Neural progenitor cell (in vitro differentiated cells): ENCODE measurements around the gene PNCK. TPM values are rescaled to one million over a fixed set of nuclear protein-coding genes. Genes with fewer than 3 reads are reported as not detected.

ENCODE experiments used
- DNase-seq: peaks from one replicate; pipeline ENCODE4 v3.0.0-alpha.2; 2016; ENCODE audit warnings: low spot score
- H2AFZ ChIP-seq: fragments of 200-600 bp; sonication (generic); replicated peaks from 2 replicates; pipeline ENCODE4 v1.6.1; 2016; ENCODE audit warnings: antibody characterized with exemption
- H3F3A ChIP-seq: fragments of 200-600 bp; sonication (generic); 2 replicates; pipeline ENCODE4 v1.6.1; 2016; ENCODE audit warnings: antibody characterized with exemption, low read depth
- H3K27ac ChIP-seq: fragments of 200-600 bp; sonication (generic); 2 replicates; pipeline ENCODE4 v1.5.1; 2016; ENCODE audit warnings: mild to moderate bottlenecking
- H3K27me3 ChIP-seq: fragments of 200-600 bp; sonication (generic); 2 replicates; pipeline ENCODE4 v1.6.1; 2016; ENCODE audit warnings: mild to moderate bottlenecking, moderate library complexity
- H3K36me3 ChIP-seq: fragments of 200-600 bp; sonication (generic); 2 replicates; pipeline ENCODE4 v1.5.1; 2016
- H3K4me1 ChIP-seq: fragments of 200-600 bp; sonication (generic); 2 replicates; pipeline ENCODE4 v1.6.1; 2016; ENCODE audit warnings: mixed run types
- H3K4me2 ChIP-seq: fragments of 200-600 bp; sonication (generic); 2 replicates; pipeline ENCODE4 v1.6.1; 2016
- H3K4me3 ChIP-seq: fragments of 200-600 bp; sonication (generic); 2 replicates; pipeline ENCODE4 v1.5.1; 2016
- H3K79me2 ChIP-seq: fragments of 200-600 bp; sonication (generic); 2 replicates; pipeline ENCODE4 v1.6.1; 2016; ENCODE audit warnings: low read depth
- H3K9ac ChIP-seq: fragments of 200-600 bp; sonication (generic); 2 replicates; pipeline ENCODE4 v1.6.1; 2016
- H3K9me3 ChIP-seq: fragments of 200-600 bp; sonication (generic); 2 replicates; pipeline ENCODE4 v1.5.1; 2016; ENCODE audit warnings: low read depth
- H4K20me1 ChIP-seq: fragments of 200-600 bp; sonication (generic); 2 replicates; pipeline ENCODE4 v1.6.1; 2016; ENCODE audit warnings: low read depth
- H3K27ac Mint-ChIP-seq: 3 replicates; pipeline ENCODE4 v1.8.0; 2021; ENCODE audit warnings: mixed read lengths
- H3K27me3 Mint-ChIP-seq: 2 replicates; pipeline ENCODE4 v1.8.0; 2022; ENCODE audit warnings: low read depth, mild to moderate bottlenecking, inconsistent platforms, moderate library complexity, mixed read lengths; ENCODE audit not compliant: insufficient read depth
- H3K36me3 Mint-ChIP-seq: 3 replicates; pipeline ENCODE4 v1.8.0; 2021; ENCODE audit warnings: mixed read lengths
- H3K4me1 Mint-ChIP-seq: 3 replicates; pipeline ENCODE4 v1.8.0; 2021; ENCODE audit warnings: mixed read lengths
- H3K4me3 Mint-ChIP-seq: 3 replicates; pipeline ENCODE4 v1.8.0; 2021; ENCODE audit warnings: mild to moderate bottlenecking, moderate library complexity, mixed read lengths
- H3K9me3 Mint-ChIP-seq: 3 replicates; pipeline ENCODE4 v1.8.0; 2020; ENCODE audit warnings: mixed read lengths
- CTCF ChIP-seq: fragments of 200-600 bp; sonication (generic); IDR thresholded peaks from 2 replicates; pipeline ENCODE4 v1.5.1; 2017; ENCODE audit warnings: antibody characterized with exemption, mild to moderate bottlenecking
- EZH2 ChIP-seq: fragments of 200-600 bp; sonication (generic); IDR thresholded peaks from 2 replicates; pipeline ENCODE4 v1.6.1; 2017; ENCODE audit warnings: antibody characterized with exemption, mild to moderate bottlenecking, moderate library complexity
- EZH2phosphoT487 ChIP-seq: fragments of 200-600 bp; sonication (generic); IDR thresholded peaks from 2 replicates; pipeline ENCODE4 v1.6.1; 2017; ENCODE audit warnings: antibody characterized with exemption
- total RNA-seq: library from RNA; depleted of rRNA; stranded (reverse); fragments of >200 nt; gene quantifications from 2 replicates; pipeline ENCODE4 v1.2.3, GENCODE V29; 2015; ENCODE audit warnings: low replicate concordance

Gene PNCK
- total RNA-seq, 1 donor from 2014 or later: 19.7 TPM

GRCh38 chrX:153649178-153649914 lies 24.3 kb downstream of the PNCK start:
- H3K4me2 ChIP-seq: no peak overlapping the region
- H2AFZ ChIP-seq: no peak overlapping the region
- Mint-ChIP-seq H3K4me3 (no peak overlapping the region), H3K36me3 (no peaks in the 10 kb centered on the region), H3K9me3 (peaks cover 24% of the 10 kb centered on the region), H3K27me3 (peaks cover 26% of the 10 kb centered on the region), H3K27ac (no peak overlapping the region), H3K4me1 (no peaks in the 10 kb centered on the region)
- peaks cover 13% of the 10 kb centered on the region for H3K9me3 ChIP-seq
- TF ChIP-seq CTCF (peak; percentile 59), EZH2phosphoT487 (no peak)
- H3F3A ChIP-seq: no peaks in the 10 kb centered on the region
- H3K36me3 ChIP-seq: no peaks in the 10 kb centered on the region
- H3K27ac ChIP-seq: no peak overlapping the region
- H3K27me3 ChIP-seq: peaks cover 53% of the 10 kb centered on the region
- H3K4me1 ChIP-seq: no peaks in the 10 kb centered on the region
- H3K9ac ChIP-seq: no peak overlapping the region
- peaks cover 8% of the 10 kb centered on the region for H4K20me1 ChIP-seq
- peak; percentile 81 for DNase-seq
- H3K4me3 ChIP-seq: no peak overlapping the region
- no peaks in the 10 kb centered on the region for H3K79me2 ChIP-seq

GRCh38 chrX:153648358-153649177 lies 25.0 kb downstream of the PNCK start:
- no peaks in the 10 kb centered on the region for H3F3A ChIP-seq
- H3K27me3 Mint-ChIP-seq: peaks cover 30% of the 10 kb centered on the region
- no peak overlapping the region for H3K4me2 ChIP-seq
- peaks cover 3% of the 10 kb centered on the region for H3K4me1 ChIP-seq
- H3K4me1 Mint-ChIP-seq: peaks cover under 1% of the 10 kb centered on the region
- peaks cover 8% of the 10 kb centered on the region for H4K20me1 ChIP-seq
- H3K4me3 Mint-ChIP-seq: no peak overlapping the region
- H3K79me2 ChIP-seq: no peaks in the 10 kb centered on the region
- TF ChIP-seq EZH2phosphoT487: no peak
- no peak for TF ChIP-seq EZH2
- no peak for TF ChIP-seq CTCF
- no peak overlapping the region for H3K27ac Mint-ChIP-seq
- H3K4me3 ChIP-seq: no peak overlapping the region
- peaks cover 60% of the 10 kb centered on the region for H3K27me3 ChIP-seq
- H3K27ac ChIP-seq: no peak overlapping the region
- H3K9me3 Mint-ChIP-seq: peaks cover 19% of the 10 kb centered on the region
- no peak for DNase-seq
- no peaks in the 10 kb centered on the region for H3K36me3 Mint-ChIP-seq
- H2AFZ ChIP-seq: no peak overlapping the region
- no peak overlapping the region for H3K9ac ChIP-seq
- peaks cover 6% of the 10 kb centered on the region for H3K9me3 ChIP-seq
- no peaks in the 10 kb centered on the region for H3K36me3 ChIP-seq

- H3F3A ChIP-seq: no peaks in the 10 kb centered on the region
- H3K79me2 ChIP-seq: no peaks in the 10 kb centered on the region
- Mint-ChIP-seq H3K36me3 (no peaks in the 10 kb centered on the region), H3K27ac (no peak overlapping the region), H3K4me3 (peak overlapping the region; percentile 73), H3K9me3 (peaks cover 21% of the 10 kb centered on the region), H3K27me3 (peaks cover 37% of the 10 kb centered on the region), H3K4me1 (peaks cover 6% of the 10 kb centered on the region)
- H3K27me3 ChIP-seq: peaks cover 68% of the 10 kb centered on the region
- H3K9me3 ChIP-seq: no peaks in the 10 kb centered on the region
- H3K27ac ChIP-seq: no peak overlapping the region
- peaks cover 4% of the 10 kb centered on the region for H3K4me1 ChIP-seq
- peaks cover 8% of the 10 kb centered on the region for H4K20me1 ChIP-seq
- peak overlapping the region; percentile 17 for H3K4me3 ChIP-seq
- TF ChIP-seq EZH2phosphoT487 (peak; percentile 79), CTCF (no peak), EZH2 (peak; percentile 85)
- H3K4me2 ChIP-seq: peak overlapping the region; percentile 49
- H3K9ac ChIP-seq: no peak overlapping the region
- peak; percentile 47 for DNase-seq
- H2AFZ ChIP-seq: no peak overlapping the region
- no peaks in the 10 kb centered on the region for H3K36me3 ChIP-seq
These were observed 25.9 kb downstream of the PNCK start for GRCh38 chrX:153647461-153648357.
